ENCODE data around the gene TSPAN14. TPM values are rescaled to one million over a fixed set of nuclear protein-coding genes. Genes with fewer than 3 reads are reported as not detected.

Gene TSPAN14
- total and polyA plus RNA-seq, 2 of the 8 experiments (the other 6 are each of a cell fraction or from before 2014, with no cell fraction given): 47.4 to 57.8 TPM

DNA sequence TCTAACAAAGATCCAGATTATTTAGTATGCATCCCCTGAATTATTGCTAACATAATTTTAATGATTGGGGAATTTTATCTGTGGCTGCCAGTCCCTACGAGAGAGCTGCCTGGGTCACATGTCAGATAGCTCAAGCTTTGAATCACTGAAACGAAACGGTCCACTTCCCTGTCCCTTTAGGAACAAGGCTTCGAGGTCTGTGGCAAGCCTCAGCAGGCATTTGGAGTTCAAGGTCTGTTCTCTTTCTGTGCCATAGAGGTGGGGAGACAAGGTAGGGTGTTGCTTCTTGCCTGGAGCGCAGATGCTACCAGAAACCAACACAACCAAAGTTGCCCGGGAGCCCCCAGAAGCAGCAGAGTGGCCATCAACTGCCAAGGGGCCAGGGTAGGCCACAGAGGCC is 69.7 kb downstream of the TSPAN14 start (continued):
- TF ChIP-seq, protein P1, sequence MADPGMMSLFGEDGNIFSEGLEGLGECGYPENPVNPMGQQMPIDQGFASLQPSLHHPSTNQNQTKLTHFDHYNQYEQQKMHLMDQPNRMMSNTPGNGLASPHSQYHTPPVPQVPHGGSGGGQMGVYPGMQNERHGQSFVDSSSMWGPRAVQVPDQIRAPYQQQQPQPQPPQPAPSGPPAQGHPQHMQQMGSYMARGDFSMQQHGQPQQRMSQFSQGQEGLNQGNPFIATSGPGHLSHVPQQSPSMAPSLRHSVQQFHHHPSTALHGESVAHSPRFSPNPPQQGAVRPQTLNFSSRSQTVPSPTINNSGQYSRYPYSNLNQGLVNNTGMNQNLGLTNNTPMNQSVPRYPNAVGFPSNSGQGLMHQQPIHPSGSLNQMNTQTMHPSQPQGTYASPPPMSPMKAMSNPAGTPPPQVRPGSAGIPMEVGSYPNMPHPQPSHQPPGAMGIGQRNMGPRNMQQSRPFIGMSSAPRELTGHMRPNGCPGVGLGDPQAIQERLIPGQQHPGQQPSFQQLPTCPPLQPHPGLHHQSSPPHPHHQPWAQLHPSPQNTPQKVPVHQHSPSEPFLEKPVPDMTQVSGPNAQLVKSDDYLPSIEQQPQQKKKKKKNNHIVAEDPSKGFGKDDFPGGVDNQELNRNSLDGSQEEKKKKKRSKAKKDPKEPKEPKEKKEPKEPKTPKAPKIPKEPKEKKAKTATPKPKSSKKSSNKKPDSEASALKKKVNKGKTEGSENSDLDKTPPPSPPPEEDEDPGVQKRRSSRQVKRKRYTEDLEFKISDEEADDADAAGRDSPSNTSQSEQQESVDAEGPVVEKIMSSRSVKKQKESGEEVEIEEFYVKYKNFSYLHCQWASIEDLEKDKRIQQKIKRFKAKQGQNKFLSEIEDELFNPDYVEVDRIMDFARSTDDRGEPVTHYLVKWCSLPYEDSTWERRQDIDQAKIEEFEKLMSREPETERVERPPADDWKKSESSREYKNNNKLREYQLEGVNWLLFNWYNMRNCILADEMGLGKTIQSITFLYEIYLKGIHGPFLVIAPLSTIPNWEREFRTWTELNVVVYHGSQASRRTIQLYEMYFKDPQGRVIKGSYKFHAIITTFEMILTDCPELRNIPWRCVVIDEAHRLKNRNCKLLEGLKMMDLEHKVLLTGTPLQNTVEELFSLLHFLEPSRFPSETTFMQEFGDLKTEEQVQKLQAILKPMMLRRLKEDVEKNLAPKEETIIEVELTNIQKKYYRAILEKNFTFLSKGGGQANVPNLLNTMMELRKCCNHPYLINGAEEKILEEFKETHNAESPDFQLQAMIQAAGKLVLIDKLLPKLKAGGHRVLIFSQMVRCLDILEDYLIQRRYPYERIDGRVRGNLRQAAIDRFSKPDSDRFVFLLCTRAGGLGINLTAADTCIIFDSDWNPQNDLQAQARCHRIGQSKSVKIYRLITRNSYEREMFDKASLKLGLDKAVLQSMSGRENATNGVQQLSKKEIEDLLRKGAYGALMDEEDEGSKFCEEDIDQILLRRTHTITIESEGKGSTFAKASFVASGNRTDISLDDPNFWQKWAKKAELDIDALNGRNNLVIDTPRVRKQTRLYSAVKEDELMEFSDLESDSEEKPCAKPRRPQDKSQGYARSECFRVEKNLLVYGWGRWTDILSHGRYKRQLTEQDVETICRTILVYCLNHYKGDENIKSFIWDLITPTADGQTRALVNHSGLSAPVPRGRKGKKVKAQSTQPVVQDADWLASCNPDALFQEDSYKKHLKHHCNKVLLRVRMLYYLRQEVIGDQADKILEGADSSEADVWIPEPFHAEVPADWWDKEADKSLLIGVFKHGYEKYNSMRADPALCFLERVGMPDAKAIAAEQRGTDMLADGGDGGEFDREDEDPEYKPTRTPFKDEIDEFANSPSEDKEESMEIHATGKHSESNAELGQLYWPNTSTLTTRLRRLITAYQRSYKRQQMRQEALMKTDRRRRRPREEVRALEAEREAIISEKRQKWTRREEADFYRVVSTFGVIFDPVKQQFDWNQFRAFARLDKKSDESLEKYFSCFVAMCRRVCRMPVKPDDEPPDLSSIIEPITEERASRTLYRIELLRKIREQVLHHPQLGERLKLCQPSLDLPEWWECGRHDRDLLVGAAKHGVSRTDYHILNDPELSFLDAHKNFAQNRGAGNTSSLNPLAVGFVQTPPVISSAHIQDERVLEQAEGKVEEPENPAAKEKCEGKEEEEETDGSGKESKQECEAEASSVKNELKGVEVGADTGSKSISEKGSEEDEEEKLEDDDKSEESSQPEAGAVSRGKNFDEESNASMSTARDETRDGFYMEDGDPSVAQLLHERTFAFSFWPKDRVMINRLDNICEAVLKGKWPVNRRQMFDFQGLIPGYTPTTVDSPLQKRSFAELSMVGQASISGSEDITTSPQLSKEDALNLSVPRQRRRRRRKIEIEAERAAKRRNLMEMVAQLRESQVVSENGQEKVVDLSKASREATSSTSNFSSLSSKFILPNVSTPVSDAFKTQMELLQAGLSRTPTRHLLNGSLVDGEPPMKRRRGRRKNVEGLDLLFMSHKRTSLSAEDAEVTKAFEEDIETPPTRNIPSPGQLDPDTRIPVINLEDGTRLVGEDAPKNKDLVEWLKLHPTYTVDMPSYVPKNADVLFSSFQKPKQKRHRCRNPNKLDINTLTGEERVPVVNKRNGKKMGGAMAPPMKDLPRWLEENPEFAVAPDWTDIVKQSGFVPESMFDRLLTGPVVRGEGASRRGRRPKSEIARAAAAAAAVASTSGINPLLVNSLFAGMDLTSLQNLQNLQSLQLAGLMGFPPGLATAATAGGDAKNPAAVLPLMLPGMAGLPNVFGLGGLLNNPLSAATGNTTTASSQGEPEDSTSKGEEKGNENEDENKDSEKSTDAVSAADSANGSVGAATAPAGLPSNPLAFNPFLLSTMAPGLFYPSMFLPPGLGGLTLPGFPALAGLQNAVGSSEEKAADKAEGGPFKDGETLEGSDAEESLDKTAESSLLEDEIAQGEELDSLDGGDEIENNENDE (IDR thresholded peaks at IDR 0.05; ENCODE audit: insufficient replicate concordance, low read length): no peak
- TF ChIP-seq PHF8 (conservative IDR thresholded peaks at IDR 0.05; ENCODE audit: low read depth, low read length) (no peak), CBX5 (IDR thresholded peaks at IDR 0.05; ENCODE audit: low read depth, low read length) (no peak), RBBP5 (IDR thresholded peaks at IDR 0.05; ENCODE audit: borderline replicate concordance, low read depth, low read length) (no peak), JUND (IDR thresholded peaks at IDR 0.05; ENCODE audit: low read length) (no peak), GTF2F1 (IDR thresholded peaks at IDR 0.05; ENCODE audit: borderline replicate concordance, low read depth, low read length) (no peak), POLR2AphosphoS5 (IDR thresholded peaks at IDR 0.05; ENCODE audit: low read depth, low read length) (no peak), SIRT6 (IDR thresholded peaks at IDR 0.05; ENCODE audit: low read length) (no peak), SP2 (IDR thresholded peaks at IDR 0.05; ENCODE audit: low read length) (no peak)
